T47D (cell line): Measurements from ENCODE around the gene SMG6.
"Not testable (repeated sequence)": the region's sequence is repeated elsewhere in the genome, so short reads cannot be mapped to it uniquely, and the experiment has no call there.

Experiments used
- DNase-seq, 2 experiments: peaks; one replicate each; pipeline versions ENCODE4 v3.0.0 to v3.0.0-alpha.2; 2011 to 2012; ENCODE audit warnings: low read depth in 1 of 2, low spot score in 1 of 2
- JUND ChIP-seq: IDR thresholded peaks from 2 replicates; pipeline ENCODE4 v1.6.1; 2012; ENCODE audit warnings: low read depth
- in situ Hi-C: cut with HindIII; loops from 2 replicates; pipeline ENCODE4 v1.10.0; 2016; ENCODE audit warnings: low sequenced_read_pairs, low pct_unique_long_range_greater_than_20kb

SMG6 gene

GRCh38 chr17:2025220-2025621, 278.4 kb downstream of the SMG6 start, which contains the start of gene RTN4RL1:
Gene RTN4RL1, minus strand, starts transcription at chr17:2025334. Its CDS starts 469 bp downstream, at chr17:2024865.
- in situ Hi-C loops, result no loop called here
- DNase-seq, result peak; percentile 80 to 96
- no peak for TF ChIP-seq JUND

- TF ChIP-seq JUND, result no peak
- in situ Hi-C loops, result no loop called here
- no peak for DNase-seq
These were observed 278.9 kb downstream of the SMG6 start for GRCh38 chr17:2024572-2025219.

DNA sequence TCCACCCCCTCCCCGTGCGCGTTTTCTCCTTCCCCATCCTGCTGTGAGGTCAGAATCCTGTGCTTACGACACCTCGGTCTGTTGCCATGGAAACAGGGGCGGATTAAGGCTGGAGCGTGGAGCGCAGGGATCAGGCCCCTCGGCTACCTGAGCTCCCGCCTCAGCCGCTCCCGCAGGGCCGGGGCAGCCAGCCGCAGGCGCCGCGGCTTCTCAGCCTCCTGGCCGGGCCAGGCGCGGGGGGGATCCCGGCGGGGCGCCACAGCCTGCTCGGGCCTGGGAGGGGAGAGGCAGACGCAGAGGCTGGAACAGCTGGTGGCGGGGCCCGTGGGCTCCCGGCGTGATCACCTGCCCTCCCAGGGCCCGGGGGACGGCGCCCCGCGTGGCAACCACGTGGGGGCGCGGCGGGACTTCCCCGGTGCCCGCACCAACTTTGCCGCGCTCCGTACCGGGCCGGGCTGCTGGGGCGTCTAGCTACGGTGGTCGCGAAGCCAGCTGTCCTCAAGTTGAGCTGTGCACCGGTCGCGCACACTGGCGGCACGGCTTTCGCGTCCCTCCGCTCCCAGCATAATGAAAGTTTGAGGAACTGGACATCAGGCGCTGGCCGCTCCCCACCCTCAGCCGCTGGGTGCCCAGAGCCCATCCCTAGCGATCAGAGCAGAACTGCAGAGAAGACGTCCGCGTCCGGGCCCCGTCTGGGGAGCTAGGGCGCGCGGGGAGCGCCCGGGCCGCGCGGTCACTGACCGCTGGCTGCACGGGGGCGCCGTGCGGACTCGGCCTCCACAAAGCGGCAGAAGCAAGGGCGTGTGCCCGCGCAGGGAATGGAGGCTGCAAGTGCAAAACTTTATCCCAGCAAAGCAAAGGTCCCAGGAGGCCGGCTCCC, 279.7 kb downstream of the SMG6 start:
- no peak for TF ChIP-seq JUND
- DNase-seq, result peak; percentile 54 to 91
- in situ Hi-C loops, result no loop called here

- in situ Hi-C loops, result no loop called here
These were observed 280.3 kb downstream of the SMG6 start for GRCh38 chr17:2023256-2023655.

DNA sequence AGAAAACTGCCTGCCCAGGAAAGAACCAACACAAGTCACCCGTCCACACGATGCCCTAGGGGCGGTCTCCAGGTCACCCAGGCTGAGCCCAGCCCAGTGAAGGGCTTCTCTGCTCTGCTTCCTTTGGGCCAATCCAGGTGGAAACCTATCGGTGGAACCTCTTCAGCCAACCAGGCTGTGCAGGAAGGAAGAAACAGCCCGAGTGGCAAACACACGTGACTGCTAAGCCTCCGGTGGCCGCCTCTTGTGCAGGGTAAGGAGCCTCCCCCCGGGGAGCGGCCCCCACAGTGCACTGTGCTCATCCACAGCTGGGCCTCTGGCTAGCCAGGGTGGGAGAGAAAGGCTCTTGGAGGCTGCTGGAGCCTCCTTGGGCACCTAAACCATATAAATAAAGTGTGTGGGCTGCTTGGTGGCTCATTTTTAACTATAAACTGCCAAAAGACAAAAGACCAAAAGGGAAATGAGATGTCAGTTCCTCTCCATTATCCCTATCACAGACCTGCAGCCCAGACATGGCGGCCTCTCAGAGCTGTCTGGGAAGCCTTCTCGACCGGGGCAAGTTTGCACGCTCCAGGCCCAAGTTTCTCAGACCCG, 280.8 kb downstream of the SMG6 start:
- in situ Hi-C loops, result no loop called here
- peak; percentile 60 to 72 for DNase-seq

More at GRCh38 chr17:2023256-2023655, 280.3 kb downstream of the SMG6 start:
- TF ChIP-seq JUND, result no peak
- no peak for DNase-seq

DNA sequence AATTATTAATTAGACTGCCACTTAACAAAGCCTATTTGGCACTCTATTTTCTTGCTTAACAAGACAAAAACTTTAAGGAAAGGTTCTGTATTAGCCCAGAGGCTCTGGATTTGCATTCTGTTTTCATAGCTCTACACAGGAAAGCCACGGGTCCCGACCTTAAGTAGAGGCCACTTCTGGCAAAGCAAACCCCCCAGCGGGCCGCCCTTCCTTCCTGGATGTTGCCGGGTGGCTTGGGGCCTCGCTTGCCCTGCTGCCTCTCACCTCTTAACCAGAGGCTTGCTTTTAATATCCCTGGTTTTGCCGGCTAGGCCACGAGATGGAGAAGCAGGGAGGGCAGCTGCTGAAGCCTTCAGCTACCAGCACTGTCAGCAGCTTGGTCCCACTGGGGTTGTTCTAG, 282.9 kb downstream of the SMG6 start:
- in situ Hi-C loops, result no loop called here
- no peak for TF ChIP-seq JUND
- no peak for DNase-seq

More for the DNA sequence above, 280.8 kb downstream of the SMG6 start:
- TF ChIP-seq JUND, result no peak

DNA sequence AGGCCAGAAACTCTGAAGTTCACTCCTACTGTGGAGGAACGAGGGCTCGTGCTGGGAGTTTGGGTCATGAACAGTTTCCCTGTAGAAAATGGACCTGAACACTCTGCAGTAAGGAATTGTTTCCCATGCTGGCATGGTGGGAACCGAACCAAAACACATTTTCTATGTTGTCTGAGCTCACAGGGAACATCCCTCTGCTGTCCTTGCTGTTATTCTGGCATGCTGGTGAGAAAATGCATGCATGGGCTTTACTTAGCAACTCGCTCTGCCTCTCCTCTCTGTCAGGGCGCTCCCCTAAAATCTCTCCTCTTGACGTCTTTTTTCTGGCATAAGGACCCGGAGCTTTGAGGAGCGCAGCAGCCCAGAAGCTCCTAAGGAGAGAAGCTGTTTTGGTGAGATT, 283.9 kb downstream of the SMG6 start:
- DNase-seq, result no peak
- in situ Hi-C loops, result no loop called here
- TF ChIP-seq JUND, result no peak

GRCh38 chr17:2018716-2019510, 284.7 kb downstream of the SMG6 start:
- no peak for DNase-seq
- in situ Hi-C loops, result no loop called here
- TF ChIP-seq JUND, result no peak

DNA sequence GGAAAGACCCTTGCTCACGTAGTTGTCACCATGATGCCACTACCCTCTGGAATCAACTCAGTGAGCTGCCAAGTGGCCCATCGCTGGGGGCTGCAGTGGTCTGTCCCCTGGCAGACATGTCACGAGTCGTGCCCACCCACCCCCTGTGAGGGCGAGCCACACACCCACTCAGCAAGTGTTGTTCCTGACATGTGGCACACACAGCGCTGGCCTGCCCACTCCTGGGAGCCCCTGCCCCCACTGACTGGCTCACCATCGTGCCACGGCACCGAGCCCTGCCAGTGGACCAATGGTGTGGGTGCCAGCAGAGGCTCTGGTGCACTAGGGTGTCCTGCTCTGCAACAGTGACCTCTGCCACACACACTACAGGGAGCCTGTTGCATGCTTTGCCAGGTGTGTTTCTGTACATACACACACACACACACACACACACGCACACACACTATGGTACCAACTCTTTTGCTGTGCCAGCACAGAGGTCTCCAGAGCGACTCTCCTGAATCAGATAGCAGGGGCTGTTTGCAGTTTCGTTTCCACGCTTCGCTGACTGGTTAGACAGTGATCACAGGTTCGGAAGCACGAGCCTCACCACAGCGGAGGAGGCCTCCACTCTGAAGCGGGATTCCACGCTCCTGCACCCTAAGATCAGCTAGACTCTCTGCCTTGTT, 286.2 kb downstream of the SMG6 start:
- peak in 1 of 2 experiments; percentile 48 for DNase-seq
- in situ Hi-C loops, result no loop called here
- no peak for TF ChIP-seq JUND

- in situ Hi-C loops, result no loop called here
- no peak for DNase-seq
- no peak for TF ChIP-seq JUND
These were observed 287.1 kb downstream of the SMG6 start for GRCh38 chr17:2016494-2016893.

DNA sequence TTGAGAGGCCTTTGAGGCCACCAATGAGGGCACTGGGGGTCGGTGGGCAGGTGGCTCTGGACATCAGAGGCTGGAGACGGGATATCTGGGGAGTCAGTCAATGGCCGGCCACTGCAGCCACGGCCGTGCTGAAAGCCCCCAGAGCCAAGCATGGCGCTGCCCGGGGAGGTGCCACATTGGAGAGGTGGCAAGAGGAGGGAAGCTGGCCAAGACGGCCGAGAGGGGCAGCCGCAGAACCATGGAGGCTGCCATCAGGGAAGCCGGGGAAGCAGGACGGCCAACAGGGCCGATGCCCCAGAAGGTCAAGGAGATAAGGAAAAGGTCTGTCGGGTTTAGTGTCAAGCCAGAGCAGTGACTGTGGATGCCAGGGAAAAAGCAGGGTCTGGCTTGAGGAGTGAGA, 288.3 kb downstream of the SMG6 start:
- TF ChIP-seq JUND, result no peak
- DNase-seq, result no peak
- in situ Hi-C loops, result no loop called here

- no peak for DNase-seq
- no peak for TF ChIP-seq JUND
- in situ Hi-C loops, result no loop called here
These were observed 289.6 kb downstream of the SMG6 start for GRCh38 chr17:2013994-2014317.

GRCh38 chr17:2013220-2013993, 290.2 kb downstream of the SMG6 start:
- in situ Hi-C loops, DNase-seq: not testable (repeated sequence)
